CD4-positive, alpha-beta T cell treated with Interleukin-2 at 100 ng/mL for 4 hours (primary cell): ENCODE data around the gene MLC1.

Experiments used
- DNase-seq: peaks from one replicate; pipeline ENCODE4 v3.0.0-alpha.2; 2020; ENCODE audit warnings: low spot score

The MLC1 gene

DNA sequence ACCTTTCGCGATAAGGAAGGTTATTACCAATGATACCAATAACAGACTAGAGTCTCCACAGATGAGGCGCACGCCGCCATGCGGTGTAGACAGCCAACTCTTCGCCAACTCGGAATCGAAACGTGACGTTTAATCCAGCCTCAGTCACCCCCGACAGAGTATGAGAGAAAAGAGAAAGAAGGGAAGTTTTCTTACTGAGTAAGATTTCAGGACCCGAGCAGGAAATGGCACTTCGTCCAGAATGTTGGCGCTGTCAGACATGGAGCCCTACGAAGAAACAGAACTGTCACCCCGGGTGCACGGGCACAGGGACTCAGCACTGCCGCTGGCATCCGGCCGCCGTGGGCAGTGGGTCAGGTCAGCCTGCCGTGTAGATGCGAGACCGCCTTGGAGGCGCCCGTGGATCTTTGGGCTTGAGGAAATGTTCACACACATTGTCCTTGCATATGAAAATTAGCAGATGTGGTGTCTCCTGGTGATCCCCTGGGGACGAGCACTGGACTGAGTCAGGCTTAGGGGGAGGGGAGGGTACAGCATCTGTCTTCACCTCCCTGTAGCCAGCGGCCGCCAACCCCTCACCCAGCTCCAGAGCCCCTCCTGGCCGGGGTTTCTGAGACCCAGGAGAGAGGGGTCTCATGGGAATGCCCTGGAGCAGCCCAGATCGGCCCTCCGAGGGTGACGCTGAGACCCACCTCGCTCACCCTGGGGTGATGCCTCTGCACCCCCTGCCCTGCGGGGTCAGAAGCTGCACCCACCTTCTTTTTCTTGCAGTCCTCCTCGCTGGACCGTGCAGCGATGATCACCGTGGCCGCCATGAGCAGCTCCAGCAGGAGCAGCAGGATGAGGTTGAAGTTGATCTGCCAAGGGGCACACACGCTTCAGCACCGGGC is 8.3 kb downstream of the MLC1 start:
- DNase-seq = no peak

DNA sequence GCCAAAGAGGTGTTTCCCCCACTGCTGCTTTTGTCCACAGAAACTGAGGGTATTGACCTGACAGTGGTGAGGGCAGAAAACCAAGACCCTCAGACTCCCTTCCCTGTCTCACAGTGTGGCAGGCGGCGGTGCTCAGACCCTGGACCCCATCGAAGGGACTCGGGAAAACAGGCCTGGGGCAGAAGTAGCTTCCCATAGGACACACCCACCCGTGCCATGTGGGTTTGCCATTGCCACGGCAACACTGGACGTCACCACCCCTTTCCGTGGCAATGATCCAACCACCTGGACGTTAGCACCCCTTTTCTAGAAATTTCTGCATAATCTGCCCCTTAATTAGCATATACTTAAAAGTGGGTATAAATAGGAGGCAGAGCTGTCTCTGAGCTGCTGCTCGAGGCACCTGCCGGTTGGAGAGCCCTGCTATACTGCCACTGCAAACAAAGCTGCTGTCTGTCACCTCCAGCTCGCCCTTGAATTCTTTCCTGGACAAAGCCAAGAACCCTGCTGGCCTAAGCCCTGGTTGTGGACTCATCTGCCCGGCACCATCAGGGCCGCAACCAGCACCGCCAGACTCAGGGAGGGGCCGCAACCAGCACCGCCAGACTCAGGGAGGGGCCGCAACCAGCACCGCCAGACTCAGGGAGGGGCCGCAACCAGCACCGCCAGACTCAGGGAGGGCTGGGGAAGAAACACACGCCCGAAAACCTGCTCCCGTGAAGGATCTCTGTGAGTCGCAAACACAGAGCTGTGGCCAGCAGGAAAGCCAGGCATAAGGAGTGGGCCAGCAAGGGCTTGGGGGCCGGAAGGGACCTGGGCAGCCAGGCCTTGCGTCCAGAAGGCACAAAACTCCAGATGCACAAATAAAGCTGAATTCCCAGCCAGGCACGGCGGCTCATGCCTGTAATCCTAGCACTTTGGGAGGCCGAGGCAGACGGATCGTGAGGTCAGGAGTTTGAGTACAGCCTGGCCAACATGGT is 10.4 kb downstream of the MLC1 start:
- no peak for DNase-seq

DNA sequence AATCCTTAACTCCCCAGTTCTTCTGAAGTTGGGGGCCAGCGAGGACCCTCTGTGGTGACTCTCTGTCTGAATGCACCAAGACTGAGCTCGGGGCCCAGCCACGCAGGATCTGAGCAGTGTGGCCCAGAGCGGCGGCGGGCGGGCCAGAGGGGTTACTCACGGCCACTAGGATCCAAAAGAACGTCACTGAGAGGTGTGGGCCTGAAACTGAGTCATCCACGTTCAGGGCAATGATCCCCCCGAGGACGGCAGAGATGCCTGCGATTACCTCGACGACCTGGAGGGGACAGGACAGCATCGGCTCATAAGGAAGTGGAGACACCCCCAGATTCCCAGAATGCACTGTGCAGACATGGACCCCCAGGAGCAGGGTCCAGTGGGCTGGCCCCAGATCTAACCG is 11.2 kb downstream of the MLC1 start:
- DNase-seq = no peak

GRCh38 chr22:50072714-50073538 is 12.3 kb downstream of the MLC1 start:
- DNase-seq = no peak

GRCh38 chr22:50072167-50072555 is 13.1 kb downstream of the MLC1 start:
- DNase-seq = no peak

DNA sequence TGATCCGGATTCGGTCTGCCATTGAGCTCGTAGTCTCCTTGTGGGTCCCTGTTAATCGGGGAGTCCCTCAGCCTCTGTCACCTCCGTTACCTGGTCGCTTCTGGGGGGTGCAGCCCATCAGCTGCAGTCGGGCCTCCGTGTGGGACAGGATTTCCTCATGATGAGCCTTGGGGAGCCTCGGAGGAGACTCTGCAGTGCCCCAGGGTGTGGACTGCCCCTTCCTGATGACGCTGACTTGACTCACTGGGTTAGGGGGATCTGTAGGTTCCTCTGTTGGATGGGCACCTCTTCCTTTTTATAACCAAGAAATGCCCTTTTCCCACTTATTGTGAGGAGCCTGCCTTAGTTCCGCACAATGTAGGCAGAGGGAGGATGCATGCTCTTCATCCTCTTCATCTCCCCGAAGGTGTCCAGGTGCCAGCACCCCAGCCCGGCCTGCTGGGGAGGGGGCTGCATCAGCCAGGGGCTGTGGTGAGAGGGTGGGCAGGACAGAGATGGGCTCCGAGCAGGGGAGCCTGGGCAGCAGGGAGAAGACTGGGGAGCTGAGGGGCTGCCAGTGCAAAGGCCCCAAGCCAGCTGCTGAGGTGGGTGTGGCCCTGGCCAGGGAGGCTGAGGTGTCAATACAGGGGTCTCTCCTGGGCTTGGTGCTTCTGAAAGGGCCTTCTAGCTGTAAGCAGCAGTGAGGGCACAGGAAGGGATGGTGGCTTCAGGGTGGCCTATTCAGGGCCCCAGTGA is 13.6 kb downstream of the MLC1 start:
- DNase-seq = no peak

DNA sequence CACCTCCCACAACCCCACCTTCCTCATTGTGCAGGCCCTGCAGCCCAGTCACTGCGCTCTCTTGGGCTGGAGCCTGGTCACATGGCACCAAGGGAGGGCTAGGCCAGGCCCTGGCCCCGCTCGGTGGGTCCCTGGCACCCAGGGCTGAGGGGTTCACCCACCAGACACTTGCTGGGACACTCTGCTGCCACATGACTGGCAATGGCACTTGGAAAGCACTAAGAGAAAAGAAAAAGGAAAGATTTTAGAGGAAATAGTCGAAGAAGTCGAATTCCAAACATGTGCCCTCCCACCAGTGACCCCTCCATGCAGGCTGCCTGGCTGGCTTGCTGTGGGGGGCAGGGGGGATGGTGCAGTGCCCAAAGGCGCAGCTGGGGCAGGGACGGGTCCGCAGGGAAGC is 14.9 kb downstream of the MLC1 start:
- DNase-seq = no peak

DNA sequence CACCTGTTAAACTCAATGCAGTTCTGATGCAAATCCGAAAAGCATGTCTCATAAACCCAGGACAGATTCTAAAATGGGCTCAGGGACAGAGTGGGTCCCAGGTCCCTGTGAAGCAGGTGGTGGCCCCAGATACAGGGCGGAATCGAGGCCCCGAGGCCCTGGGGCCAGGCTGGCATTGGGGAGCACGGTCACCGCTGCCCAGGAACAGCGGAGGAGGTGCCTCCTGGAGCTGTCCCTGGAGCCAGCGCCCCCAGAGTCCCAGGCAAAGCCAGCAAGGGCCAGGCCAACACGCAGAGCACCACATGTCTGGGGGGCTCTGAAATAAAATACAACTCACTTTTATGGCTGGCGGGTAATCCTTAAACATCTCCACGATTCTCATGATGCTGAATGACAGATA is 17.1 kb downstream of the MLC1 start:
- DNase-seq = no peak

DNA sequence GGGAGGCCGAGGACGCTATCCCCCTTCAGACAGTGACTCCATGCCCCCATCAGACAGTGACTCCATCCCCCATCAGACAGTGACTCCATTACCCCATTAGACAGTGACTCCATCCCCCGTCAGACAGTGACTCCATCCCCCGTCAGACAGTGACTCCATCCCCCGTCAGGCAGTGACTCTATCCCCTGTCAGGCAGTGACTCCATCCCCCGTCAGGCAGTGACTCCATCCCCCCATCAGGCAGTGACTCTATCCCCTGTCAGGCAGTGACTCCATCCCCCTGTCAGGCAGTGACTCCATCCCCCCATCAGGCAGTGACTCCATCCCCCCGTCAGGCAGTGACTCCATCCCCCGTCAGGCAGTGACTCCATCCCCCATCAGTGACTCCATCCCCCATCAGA is 18.0 kb downstream of the MLC1 start:
- no peak for DNase-seq

GRCh38 chr22:50064453-50064852 is 20.8 kb downstream of the MLC1 start:
- DNase-seq = no peak

DNA sequence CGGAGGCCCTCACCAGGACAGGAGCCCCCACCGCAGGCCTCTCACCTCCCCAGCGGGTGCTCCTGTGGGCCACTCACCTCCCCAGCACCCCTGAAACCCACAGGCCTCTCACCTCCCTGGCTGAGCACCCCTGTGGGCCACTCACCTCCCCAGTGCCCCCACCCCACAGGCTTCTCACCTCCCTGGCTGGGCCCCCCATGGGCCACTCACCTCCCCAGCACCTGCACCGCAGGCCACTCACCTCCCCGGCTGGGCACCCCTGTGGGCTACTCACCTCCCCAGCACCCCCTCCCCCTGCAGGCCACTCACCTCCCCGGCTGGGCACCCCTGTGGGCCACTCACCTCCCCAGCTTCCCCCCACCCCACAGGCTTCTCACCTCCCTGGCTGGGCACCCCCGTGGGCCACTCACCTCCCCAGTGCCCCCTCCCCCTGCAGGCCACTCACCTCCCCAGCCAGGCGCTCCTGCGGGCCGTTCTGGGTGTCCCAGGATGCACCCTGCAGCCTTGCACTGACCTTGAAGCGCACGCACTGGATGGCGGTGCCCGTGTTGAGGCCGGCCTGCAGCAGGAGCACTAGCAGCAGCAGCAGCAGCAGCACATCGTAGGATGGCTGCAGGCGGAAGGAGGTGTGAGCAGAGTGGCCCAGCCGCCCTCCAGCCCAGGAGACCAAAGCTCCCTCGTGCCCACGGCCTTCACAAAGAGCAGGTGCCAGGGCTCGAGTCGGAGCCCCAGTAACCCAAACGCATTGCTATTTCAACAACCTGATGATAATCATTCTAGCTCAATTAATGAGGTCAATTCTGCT is 21.4 kb downstream of the MLC1 start:
- no peak for DNase-seq

DNA sequence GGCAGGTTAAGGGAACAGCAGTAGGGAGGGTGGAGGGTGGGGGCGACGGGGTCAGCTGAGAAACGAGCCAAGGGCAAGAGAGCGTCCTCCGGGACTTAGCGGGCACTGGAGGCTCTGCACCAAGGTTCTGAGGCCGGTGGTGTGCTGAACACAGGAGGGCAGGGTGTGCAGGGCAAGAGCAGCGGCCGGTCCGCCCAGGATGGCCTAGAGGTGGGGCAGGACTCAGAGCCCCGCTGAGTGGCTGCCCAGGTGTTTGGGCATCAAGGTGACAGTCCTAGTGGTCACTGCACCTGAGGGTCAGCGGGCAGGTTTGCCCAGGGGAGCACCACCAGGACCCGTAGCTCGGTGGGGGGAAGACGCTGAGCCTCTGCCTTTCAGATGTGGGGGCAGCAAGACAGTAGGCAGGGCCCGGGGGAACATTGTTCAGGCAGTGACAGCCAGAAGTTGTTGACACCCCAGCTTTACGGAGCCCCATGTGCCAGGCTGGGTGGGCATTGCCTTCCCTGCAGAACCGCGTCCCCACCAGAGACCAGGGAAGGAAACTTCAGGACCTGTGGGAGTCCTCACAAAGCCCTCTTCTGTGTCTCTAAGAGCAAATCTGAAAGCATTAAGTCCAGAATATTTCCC is 22.6 kb downstream of the MLC1 start:
- no peak for DNase-seq

DNA sequence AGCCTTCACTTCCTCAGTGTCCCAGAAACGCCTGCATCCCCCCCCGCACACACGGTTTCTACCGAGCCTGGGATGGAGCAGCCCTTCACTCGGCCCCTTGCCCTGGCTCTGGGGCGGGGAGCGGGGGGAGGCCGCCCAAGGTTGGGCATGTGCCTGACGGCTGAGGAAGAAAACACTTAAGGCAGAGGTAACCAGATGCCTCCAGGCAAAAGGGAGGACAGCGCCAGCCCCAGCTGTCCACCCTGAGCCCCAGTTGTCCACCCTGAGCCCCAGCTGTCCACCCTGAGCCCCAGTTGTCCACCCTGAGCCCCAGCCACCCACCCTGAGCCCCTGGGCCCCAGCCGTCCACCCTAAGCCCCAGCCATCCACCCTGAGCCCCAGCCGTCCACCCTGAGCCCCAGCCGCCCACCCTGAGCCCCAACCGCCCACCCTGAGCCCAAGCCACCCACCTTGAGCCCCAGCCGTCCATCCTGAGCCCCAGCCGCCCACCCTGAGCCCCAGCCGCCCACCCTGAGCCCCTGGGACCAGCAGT is 23.3 kb downstream of the MLC1 start:
- no peak for DNase-seq

DNA sequence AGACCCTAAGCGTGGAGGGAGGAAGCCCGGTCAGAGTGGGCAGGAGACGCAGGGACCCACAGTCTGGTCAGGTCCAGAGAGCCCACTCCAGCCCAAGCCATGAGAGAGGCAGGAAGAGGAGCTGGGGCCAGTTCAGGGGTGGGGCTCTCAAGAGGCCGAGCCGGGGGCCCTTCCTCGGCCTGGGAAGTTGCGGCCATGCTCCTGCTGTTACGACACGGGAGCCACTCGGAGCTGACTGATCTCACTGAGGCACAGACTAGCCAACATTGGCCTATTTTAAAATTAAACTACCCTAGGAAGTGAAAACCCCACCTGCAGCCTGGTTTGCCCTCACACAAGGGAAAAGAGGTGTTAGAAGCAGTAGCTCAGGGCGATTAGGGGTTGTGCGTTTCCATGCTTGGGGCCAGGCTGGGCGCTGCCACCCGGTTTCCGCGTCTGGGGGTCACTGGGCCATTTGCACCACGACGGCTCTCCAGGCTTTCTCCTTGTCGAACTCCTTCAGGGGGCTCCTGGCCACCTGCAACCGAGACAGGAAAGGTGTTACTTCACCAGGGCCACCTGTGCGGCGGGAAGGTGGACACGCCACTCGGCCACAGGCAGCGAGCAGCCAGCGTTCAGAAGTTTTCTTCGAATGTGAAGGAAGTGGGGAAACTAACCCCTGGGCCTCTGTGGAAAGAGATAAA is 23.9 kb downstream of the MLC1 start:
- DNase-seq = no peak

- no peak for DNase-seq
Measured at GRCh38 chr22:50060441-50061140, 24.6 kb downstream of the MLC1 start.

DNA sequence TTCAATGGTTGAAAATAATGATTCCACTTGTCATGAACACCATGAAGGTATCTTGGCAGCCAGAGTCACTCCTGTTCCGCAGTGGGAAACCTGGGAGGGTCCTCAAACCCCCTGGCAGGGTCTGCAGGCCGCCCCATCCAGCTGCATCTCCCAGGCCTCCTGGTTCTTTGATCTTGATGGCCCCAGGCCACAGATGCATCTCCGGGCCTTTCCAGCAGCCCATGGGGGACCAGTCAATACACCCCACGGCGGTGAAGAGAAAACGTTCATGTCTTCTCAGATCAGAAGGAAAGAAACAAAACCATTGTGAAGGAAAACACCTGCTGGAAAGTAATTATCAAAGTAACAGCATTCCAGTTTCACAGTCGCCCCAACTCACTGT is 25.4 kb downstream of the MLC1 start:
- DNase-seq = no peak

GRCh38 chr22:50058906-50059880 is 26.0 kb downstream of the MLC1 start:
- no peak for DNase-seq
